Upper lobe of left lung (tissue), 4 donors: ENCODE data around the gene ACAT2.

Source experiments
- CTCF ChIP-seq, 6 experiments: fragments of 450-650 bp in 4 of 6; fragments of 200-600 bp in 2 of 6; sonication (generic) in 2 of 6; IDR thresholded peaks; one replicate each; pipeline ENCODE4 v1.5.1; 2016 to 2019; ENCODE audit warnings: antibody characterized with exemption in 6 of 6
- POLR2AphosphoS5 ChIP-seq, 2 donors: sonication (generic); formaldehyde crosslinking; IDR thresholded peaks; one replicate each; pipeline ENCODE4 v1.5.1; 2017; ENCODE audit warnings: antibody characterized with exemption in 2 of 2

GRCh38 chr6:159753081-159753872 is 8.6 kb upstream of the ACAT2 start:
- TF ChIP-seq CTCF (IDR thresholded peaks at IDR 0.05) (no peak), POLR2AphosphoS5 (IDR thresholded peaks at IDR 0.05) (no peak)
